ENCODE measurements around the gene GORASP2.

DNA sequence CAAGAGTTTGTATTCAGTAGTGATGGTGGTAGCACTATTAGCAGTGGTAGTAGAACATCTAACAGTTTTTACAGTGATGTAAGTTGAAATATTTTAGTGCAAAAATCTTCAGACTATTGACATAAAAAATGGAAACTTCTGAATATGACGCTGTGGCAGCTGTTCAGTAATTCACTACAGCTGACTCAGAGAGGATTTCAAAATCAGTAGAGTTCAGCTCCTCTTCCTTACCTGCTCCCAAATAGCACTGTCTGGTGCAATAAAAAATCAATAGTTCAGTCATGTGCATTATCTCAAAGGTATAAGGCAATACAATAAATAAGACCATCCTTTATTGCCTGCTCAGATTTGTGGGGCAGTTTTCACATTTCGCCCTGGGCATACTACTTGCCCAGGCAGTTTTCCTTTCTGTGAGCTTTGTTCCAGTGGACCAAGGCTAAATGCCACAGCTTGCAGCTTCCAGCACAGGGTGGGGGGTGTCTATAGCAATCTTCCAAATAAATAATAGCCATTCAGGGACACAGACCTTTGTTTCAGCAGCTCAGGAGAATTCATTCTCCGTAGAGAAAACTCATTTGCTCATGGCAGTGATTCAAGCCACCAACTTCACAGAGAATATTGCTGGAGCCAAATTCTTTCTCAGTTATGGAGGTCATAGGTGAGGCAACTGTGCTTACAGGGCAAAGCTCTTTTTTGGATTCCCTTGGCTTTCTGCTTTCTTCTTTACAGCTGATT, 33.9 kb upstream of the GORASP2 start:
- TF ChIP-seq, protein P1, sequence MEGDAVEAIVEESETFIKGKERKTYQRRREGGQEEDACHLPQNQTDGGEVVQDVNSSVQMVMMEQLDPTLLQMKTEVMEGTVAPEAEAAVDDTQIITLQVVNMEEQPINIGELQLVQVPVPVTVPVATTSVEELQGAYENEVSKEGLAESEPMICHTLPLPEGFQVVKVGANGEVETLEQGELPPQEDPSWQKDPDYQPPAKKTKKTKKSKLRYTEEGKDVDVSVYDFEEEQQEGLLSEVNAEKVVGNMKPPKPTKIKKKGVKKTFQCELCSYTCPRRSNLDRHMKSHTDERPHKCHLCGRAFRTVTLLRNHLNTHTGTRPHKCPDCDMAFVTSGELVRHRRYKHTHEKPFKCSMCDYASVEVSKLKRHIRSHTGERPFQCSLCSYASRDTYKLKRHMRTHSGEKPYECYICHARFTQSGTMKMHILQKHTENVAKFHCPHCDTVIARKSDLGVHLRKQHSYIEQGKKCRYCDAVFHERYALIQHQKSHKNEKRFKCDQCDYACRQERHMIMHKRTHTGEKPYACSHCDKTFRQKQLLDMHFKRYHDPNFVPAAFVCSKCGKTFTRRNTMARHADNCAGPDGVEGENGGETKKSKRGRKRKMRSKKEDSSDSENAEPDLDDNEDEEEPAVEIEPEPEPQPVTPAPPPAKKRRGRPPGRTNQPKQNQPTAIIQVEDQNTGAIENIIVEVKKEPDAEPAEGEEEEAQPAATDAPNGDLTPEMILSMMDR (IDR thresholded peaks at IDR 0.05) = no peak
- TF ChIP-seq EP300 (IDR thresholded peaks at IDR 0.05; ENCODE audit: low read depth) = no peak
- no peak for TF ChIP-seq POLR2A (IDR thresholded peaks at IDR 0.05)
- no peak for TF ChIP-seq POLR2AphosphoS5 (IDR thresholded peaks at IDR 0.05)

Data from transverse colon (tissue), 4 donors.